ENCODE data around the gene GSX2.
"Not testable (repeated sequence)": the region's sequence is repeated elsewhere in the genome, so short reads cannot be mapped to it uniquely, and the experiment has no call there.

GSX2 gene

GRCh38 chr4:54103190-54103574, 3.2 kb downstream of the GSX2 start:
- DNase-seq (ENCODE audit: low read depth): no peak

- DNase-seq (ENCODE audit: low read depth): no peak
These were observed 4.9 kb downstream of the GSX2 start for GRCh38 chr4:54104907-54105306.

- DNase-seq (ENCODE audit: low read depth): no peak
These were observed 8.2 kb downstream of the GSX2 start for GRCh38 chr4:54107951-54108748.

GRCh38 chr4:54109241-54110018, 9.5 kb downstream of the GSX2 start:
- no peak for DNase-seq (ENCODE audit: low read depth)

- DNase-seq (ENCODE audit: low read depth): no peak
These were observed 10.1 kb downstream of the GSX2 start for GRCh38 chr4:54110019-54110416.

- not testable (repeated sequence) for DNase-seq (ENCODE audit: low read depth)
These were observed 13.2 kb downstream of the GSX2 start for GRCh38 chr4:54113206-54113605.

GRCh38 chr4:54116246-54116645, 16.3 kb downstream of the GSX2 start:
- not testable (repeated sequence) for DNase-seq (ENCODE audit: low read depth)

GRCh38 chr4:54118850-54119589, 19.1 kb downstream of the GSX2 start:
- DNase-seq (ENCODE audit: low read depth): no peak

- DNase-seq (ENCODE audit: low read depth): no peak
These were observed 20.6 kb downstream of the GSX2 start for GRCh38 chr4:54120518-54120917.

- no peak for DNase-seq (ENCODE audit: low read depth)
These were observed 27.7 kb downstream of the GSX2 start for GRCh38 chr4:54127660-54128059.

GRCh38 chr4:54128694-54129093, 28.7 kb downstream of the GSX2 start:
- not testable (repeated sequence) for DNase-seq (ENCODE audit: low read depth)

GRCh38 chr4:54139332-54139731, 39.4 kb downstream of the GSX2 start:
- no peak for DNase-seq (ENCODE audit: low read depth)

GRCh38 chr4:54140287-54140686, 40.3 kb downstream of the GSX2 start:
- DNase-seq (ENCODE audit: low read depth): no peak

GRCh38 chr4:54144199-54144598, 44.2 kb downstream of the GSX2 start:
- DNase-seq (ENCODE audit: low read depth): no peak

- DNase-seq (ENCODE audit: low read depth): no peak
These were observed 44.8 kb downstream of the GSX2 start for GRCh38 chr4:54144661-54145171.

- DNase-seq (ENCODE audit: low read depth): no peak
These were observed 46.2 kb downstream of the GSX2 start for GRCh38 chr4:54146139-54146538.

GRCh38 chr4:54149323-54149722, 49.4 kb downstream of the GSX2 start:
- DNase-seq (ENCODE audit: low read depth): no peak

Measured in activated T-cell treated with anti-CD3 and anti-CD28 coated beads for 1 hour (primary cell).